Spleen (tissue), 11 donors: ENCODE data around the gene CDK7. TPM values are rescaled to one million over a fixed set of nuclear protein-coding genes. Genes with fewer than 3 reads are reported as not detected.
"Not testable (repeated sequence)": the region's sequence is repeated elsewhere in the genome, so short reads cannot be mapped to it uniquely, and the experiment has no call there.

Experiments
- DNase-seq: peaks from one replicate; pipeline ENCODE4 v3.0.0-alpha.2; 2020
- H3K27ac ChIP-seq, 8 donors: fragments of 200-600 bp; sonication (generic) in 7 of 8; 1 replicate in 4 of 8; 2 replicates in 4 of 8; pipeline versions ENCODE4 v1.5.0 to v1.8.0; 2016 to 2021; ENCODE audit warnings: inconsistent platforms in 4 of 8, mild to moderate bottlenecking in 4 of 8, moderate library complexity in 1 of 8
- H3K27me3 ChIP-seq, 7 donors: fragments of 200-600 bp; sonication (generic) in 6 of 7; replicated peaks in 1 of 7; 1 replicate in 4 of 7; 2 replicates in 3 of 7; pipeline versions ENCODE4 v1.5.0 to v1.8.0; 2016 to 2021; ENCODE audit warnings: inconsistent platforms in 3 of 7, mild to moderate bottlenecking in 1 of 7
- H3K36me3 ChIP-seq, 6 donors: fragments of 200-600 bp; sonication (generic) in 5 of 6; 1 replicate in 4 of 6; 2 replicates in 2 of 6; pipeline versions ENCODE4 v1.5.0 to v1.8.0; 2016 to 2021; ENCODE audit warnings: inconsistent platforms in 2 of 6
- H3K4me1 ChIP-seq, 6 donors: fragments of 200-600 bp; sonication (generic) in 5 of 6; 1 replicate in 3 of 6; 2 replicates in 3 of 6; pipeline versions ENCODE4 v1.5.0 to v1.8.0; 2016 to 2021; ENCODE audit warnings: inconsistent platforms in 3 of 6
- H3K4me3 ChIP-seq, 8 donors: fragments of 200-600 bp; sonication (generic) in 7 of 8; 1 replicate in 4 of 8; 2 replicates in 4 of 8; pipeline versions ENCODE4 v1.5.0 to v1.8.0; 2016 to 2021; ENCODE audit warnings: inconsistent platforms in 4 of 8, mild to moderate bottlenecking in 4 of 8, moderate library complexity in 2 of 8
- H3K9me3 ChIP-seq, 8 donors: fragments of 200-600 bp; sonication (generic) in 7 of 8; 1 replicate in 4 of 8; 2 replicates in 4 of 8; pipeline versions ENCODE4 v1.5.0 to v1.8.0; 2016 to 2021; ENCODE audit warnings: inconsistent platforms in 4 of 8
- POLR2A ChIP-seq, 3 donors: fragments of 450-650 bp; IDR thresholded peaks; one replicate each; pipeline ENCODE4 v1.5.1; 2017; ENCODE audit warnings: antibody characterized with exemption in 3 of 3, mild to moderate bottlenecking in 1 of 3
- POLR2AphosphoS5 ChIP-seq, 3 donors: sonication (generic); formaldehyde crosslinking; IDR thresholded peaks; one replicate each; pipeline ENCODE4 v1.5.1; 2017; ENCODE audit warnings: antibody characterized with exemption in 3 of 3
- WGBS, 5 donors: extraction: QIAGEN DNeasy Blood & Tissue Kit in 3 of 5; methylation state at CpG; one replicate each; pipeline versions ENCODE4 v1.1.5 to v1.1.7; 2013 to 2018; 5-methylcytosine and 5-hydroxymethylcytosine counted together
- intact Hi-C: fragments of 100-400 bp; cut with DNase I; formaldehyde crosslinking; loops from one replicate; pipeline ENCODE4 v1.15.0; 2023; ENCODE audit warnings: low total_unique reads
- polyA plus RNA-seq, 3 donors: library from polyadenylated mRNA; stranded (reverse); fragments of 200-250 nt; gene quantifications; one replicate each; pipeline ENCODE4 v1.2.1, GENCODE V29; 2013
- total RNA-seq, 7 donors: library from RNA; depleted of rRNA in 3 of 7; stranded (reverse); fragments of >200 nt in 3 of 7; fragmentation: NEBNext Ultra II Directional in 4 of 7; extraction: Animal tissue kit (Norgen Biotek cat#: 25700) in 4 of 7; gene quantifications; one replicate each; pipeline versions ENCODE4 v1.1.0 to v1.2.1, GENCODE V29; 2016 to 2021
- TF ChIP-seq, protein P1 (sequence below), 11 experiments: fragments of 200-600 bp in 7 of 11; fragments of 450-650 bp in 4 of 11; sonication (generic) in 4 of 11; IDR thresholded peaks in 8 of 11; conservative IDR thresholded peaks in 3 of 11; 1 replicate in 7 of 11; 2 replicates in 4 of 11; pipeline versions ENCODE4 v1.4.0 to v1.8.0; 2016 to 2021; ENCODE audit warnings: antibody characterized with exemption in 11 of 11, inconsistent platforms in 4 of 11, mild to moderate bottlenecking in 1 of 11
- donor health status: healthy with polysubstance abuse.
- donor health status: DM: no; HTN: no; CAD: no; lungs with moderate emphysema.
- donor health status: DM: no; HTN: no; CAD: no.
- donor health status: Bipolar disorder and iron deficiency.
- donor health status: healthy.
- donor health status: DM: no; HTN: no; CAD: no.
- donor health status: DM: yes; HTN: yes; CAD: no.

Gene CDK7
- total and polyA plus RNA-seq, 10 donors, result 12.9 to 21.9 (median 17.9) TPM

DNA sequence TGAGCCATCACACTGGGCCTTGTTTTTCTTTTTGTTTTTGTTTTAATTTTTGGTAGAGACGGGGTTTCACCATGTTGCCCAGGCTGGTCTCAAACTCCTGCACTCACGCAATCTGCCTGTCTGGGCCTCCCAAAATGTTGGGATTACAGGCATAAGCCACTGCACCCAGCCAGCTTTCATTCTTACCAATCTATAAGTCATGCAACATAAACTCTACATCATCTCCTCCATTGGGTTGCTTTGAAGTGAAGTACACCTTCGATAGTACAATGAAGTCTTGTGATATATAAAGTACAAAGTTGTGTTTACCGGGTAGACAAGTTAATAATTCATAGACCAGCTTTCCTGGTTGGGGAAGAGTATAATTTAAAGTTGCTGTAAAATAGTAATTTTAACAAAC is 8.8 kb upstream of the CDK7 start:
- intact Hi-C loops, result no loop called here
- no peak for DNase-seq
- Histone ChIP-seq H3K4me1 (no peaks in the 10 kb centered on the region), H3K27me3 (no peaks in the 10 kb centered on the region), H3K4me3 (no peak overlapping the region), H3K27ac (no peak overlapping the region), H3K36me3 (peaks cover 0 to 68% (median 28%) of the 10 kb centered on the region in 6 donors), H3K9me3 (no peaks in the 10 kb centered on the region)
- 94 to 98% (median 96%) methylated on average over 4 of the region's 4 CpGs for WGBS, 5 donors
- TF ChIP-seq, protein P1, sequence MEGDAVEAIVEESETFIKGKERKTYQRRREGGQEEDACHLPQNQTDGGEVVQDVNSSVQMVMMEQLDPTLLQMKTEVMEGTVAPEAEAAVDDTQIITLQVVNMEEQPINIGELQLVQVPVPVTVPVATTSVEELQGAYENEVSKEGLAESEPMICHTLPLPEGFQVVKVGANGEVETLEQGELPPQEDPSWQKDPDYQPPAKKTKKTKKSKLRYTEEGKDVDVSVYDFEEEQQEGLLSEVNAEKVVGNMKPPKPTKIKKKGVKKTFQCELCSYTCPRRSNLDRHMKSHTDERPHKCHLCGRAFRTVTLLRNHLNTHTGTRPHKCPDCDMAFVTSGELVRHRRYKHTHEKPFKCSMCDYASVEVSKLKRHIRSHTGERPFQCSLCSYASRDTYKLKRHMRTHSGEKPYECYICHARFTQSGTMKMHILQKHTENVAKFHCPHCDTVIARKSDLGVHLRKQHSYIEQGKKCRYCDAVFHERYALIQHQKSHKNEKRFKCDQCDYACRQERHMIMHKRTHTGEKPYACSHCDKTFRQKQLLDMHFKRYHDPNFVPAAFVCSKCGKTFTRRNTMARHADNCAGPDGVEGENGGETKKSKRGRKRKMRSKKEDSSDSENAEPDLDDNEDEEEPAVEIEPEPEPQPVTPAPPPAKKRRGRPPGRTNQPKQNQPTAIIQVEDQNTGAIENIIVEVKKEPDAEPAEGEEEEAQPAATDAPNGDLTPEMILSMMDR (IDR thresholded peaks at IDR 0.05 in 8 of 11, conservative IDR thresholded peaks at IDR 0.05 in 3 of 11), result no peak
- no peak for TF ChIP-seq POLR2AphosphoS5 (IDR thresholded peaks at IDR 0.05)
- TF ChIP-seq POLR2A (IDR thresholded peaks at IDR 0.05), result no peak

DNA sequence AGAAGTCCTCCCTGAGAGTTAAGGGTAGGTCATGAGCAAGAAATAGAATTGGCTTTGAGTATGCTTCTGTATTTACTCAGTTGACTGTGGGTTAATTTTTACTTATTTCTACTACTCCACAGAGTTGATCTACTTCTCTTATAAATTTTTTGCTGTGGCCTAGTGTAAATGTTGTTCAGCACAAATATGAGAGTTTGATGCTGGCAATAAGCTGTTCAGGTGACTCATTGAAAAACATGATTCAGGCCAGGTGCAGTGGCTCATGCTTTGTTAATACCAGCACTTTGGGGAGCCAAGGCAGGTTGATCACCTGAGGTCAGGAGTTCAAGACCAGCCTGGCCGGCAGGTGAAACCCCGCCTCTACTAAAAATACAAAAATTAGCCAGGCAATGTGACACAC is 4.5 kb upstream of the CDK7 start:
- 91 to 100% (median 96%) methylated on average over 2 of the region's 2 CpGs for WGBS, 5 donors
- Histone ChIP-seq H3K27ac (no peak overlapping the region), H3K4me3 (no peak overlapping the region), H3K9me3 (no peaks in the 10 kb centered on the region), H3K4me1 (peaks cover 5 to 11% (median 7%) of the 10 kb centered on the region in 6 donors), H3K36me3 (peaks cover 0 to 59% (median 26%) of the 10 kb centered on the region in 6 donors), H3K27me3 (no peaks in the 10 kb centered on the region)
- no peak for DNase-seq
- no peak for TF ChIP-seq POLR2AphosphoS5 (IDR thresholded peaks at IDR 0.05)
- TF ChIP-seq, protein P1 (IDR thresholded peaks at IDR 0.05 in 8 of 11, conservative IDR thresholded peaks at IDR 0.05 in 3 of 11), result no peak
- no peak for TF ChIP-seq POLR2A (IDR thresholded peaks at IDR 0.05)
- intact Hi-C loops, result no loop called here

DNA sequence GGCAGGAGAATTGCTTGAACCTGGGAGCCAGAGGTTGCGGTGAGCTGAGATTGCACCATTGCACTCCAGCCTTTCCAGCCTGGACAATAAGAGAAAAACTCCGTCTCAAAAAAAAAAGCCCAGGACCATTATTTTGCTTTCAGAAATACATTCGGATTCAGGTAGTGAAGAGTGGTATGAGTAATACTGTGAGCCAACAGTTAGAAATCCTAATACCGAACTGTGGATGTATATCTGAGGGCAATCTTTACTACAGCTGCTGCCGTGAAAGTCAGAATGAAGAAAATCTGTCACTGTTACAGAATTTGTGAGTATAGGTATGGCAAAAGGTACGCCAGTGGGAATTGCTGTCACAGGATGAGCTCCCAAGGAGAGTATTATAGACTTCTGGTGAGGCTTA is 3.4 kb upstream of the CDK7 start:
- WGBS, 5 donors, result 92 to 97% (median 96%) methylated on average over 6 of the region's 6 CpGs

GRCh38 chr5:69231851-69232250 is 2.8 kb upstream of the CDK7 start:
- Histone ChIP-seq H3K4me1 (peaks cover 18 to 27% (median 23%) of the 10 kb centered on the region in 6 donors), H3K27me3 (no peaks in the 10 kb centered on the region), H3K36me3 (peaks cover 0 to 42% (median 23%) of the 10 kb centered on the region in 6 donors), H3K27ac (no peak overlapping the region), H3K9me3 (no peaks in the 10 kb centered on the region), H3K4me3 (no peak overlapping the region)
- WGBS, 5 donors, result 93 to 100% (median 96%) methylated on average over 1 to 2 of the region's 2 CpGs
- TF ChIP-seq, protein P1 (IDR thresholded peaks at IDR 0.05 in 8 of 11, conservative IDR thresholded peaks at IDR 0.05 in 3 of 11), result no peak
- no peak for TF ChIP-seq POLR2A (IDR thresholded peaks at IDR 0.05)
- no peak for TF ChIP-seq POLR2AphosphoS5 (IDR thresholded peaks at IDR 0.05)
- intact Hi-C loops, result no loop called here
- DNase-seq, result no peak

More for the DNA sequence above, 3.4 kb upstream of the CDK7 start:
- TF ChIP-seq POLR2A (IDR thresholded peaks at IDR 0.05) (no peak), POLR2AphosphoS5 (IDR thresholded peaks at IDR 0.05) (no peak)
- TF ChIP-seq, protein P1 (IDR thresholded peaks at IDR 0.05 in 8 of 11, conservative IDR thresholded peaks at IDR 0.05 in 3 of 11), result no peak
- Histone ChIP-seq H3K36me3 (peaks cover 0 to 48% (median 26%) of the 10 kb centered on the region in 6 donors), H3K9me3 (no peaks in the 10 kb centered on the region), H3K27me3 (no peaks in the 10 kb centered on the region), H3K4me3 (no peak overlapping the region), H3K27ac (no peak overlapping the region), H3K4me1 (peaks cover 14 to 22% (median 18%) of the 10 kb centered on the region in 6 donors)
- DNase-seq, result no peak
- intact Hi-C loops, result no loop called here

GRCh38 chr5:69236733-69237132 is 2.0 kb downstream of the CDK7 start:
- intact Hi-C loops, result not testable (repeated sequence)

More at GRCh38 chr5:69236733-69237132, 2.0 kb downstream of the CDK7 start:
- not testable (repeated sequence) for H3K9me3 ChIP-seq, H3K27ac ChIP-seq, H3K27me3 ChIP-seq, DNase-seq
- Histone ChIP-seq H3K4me3 (peak overlapping the region in 1 of 8 donors; percentile 89), H3K4me1 (peaks cover 21 to 58% (median 41%) of the 10 kb centered on the region in 6 donors), H3K36me3 (peaks cover 0 to 38% (median 16%) of the 10 kb centered on the region in 6 donors)
- WGBS, 5 donors, result 91 to 98% (median 96%) methylated on average over 9 of the region's 9 CpGs
